ENCODE data around the gene TFDP2. TPM values are rescaled to one million over a fixed set of nuclear protein-coding genes. Genes with fewer than 3 reads are reported as not detected.

TFDP2 gene
- total and polyA plus RNA-seq, 9 of the 15 experiments (the other 6 are each of a cell fraction or from before 2014, with no cell fraction given), result 95.6 to 179 (median 126) TPM

DNA sequence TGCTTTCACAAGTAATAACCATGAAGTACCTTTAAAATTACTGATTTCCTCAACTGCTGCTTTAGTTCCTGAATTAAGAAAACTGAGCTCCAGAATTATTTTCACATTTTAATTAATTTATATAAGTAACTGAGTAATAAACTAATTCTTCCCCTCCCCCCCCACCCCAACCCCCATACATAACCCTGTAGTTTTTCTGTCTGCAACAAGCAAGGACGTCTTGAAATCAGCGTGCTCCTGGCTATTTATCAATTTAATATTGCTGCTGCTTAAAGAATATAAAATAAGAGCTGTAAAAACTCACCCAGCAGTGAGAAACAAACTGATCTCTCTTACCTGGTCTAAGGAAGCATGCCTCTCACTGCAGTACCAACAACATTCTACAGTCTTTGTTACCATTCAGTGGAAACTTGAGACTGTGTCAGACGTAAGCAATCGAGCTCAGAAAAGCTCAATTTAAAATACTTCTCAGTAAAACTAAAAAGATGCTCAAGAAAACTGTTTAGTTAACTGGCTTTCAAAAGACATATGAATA is 121.0 kb downstream of the TFDP2 start (continued):
- TF ChIP-seq, protein P1, sequence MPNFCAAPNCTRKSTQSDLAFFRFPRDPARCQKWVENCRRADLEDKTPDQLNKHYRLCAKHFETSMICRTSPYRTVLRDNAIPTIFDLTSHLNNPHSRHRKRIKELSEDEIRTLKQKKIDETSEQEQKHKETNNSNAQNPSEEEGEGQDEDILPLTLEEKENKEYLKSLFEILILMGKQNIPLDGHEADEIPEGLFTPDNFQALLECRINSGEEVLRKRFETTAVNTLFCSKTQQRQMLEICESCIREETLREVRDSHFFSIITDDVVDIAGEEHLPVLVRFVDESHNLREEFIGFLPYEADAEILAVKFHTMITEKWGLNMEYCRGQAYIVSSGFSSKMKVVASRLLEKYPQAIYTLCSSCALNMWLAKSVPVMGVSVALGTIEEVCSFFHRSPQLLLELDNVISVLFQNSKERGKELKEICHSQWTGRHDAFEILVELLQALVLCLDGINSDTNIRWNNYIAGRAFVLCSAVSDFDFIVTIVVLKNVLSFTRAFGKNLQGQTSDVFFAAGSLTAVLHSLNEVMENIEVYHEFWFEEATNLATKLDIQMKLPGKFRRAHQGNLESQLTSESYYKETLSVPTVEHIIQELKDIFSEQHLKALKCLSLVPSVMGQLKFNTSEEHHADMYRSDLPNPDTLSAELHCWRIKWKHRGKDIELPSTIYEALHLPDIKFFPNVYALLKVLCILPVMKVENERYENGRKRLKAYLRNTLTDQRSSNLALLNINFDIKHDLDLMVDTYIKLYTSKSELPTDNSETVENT (CRISPR knock-in tag; IDR thresholded peaks at IDR 0.05), result no peak
- TF ChIP-seq SRSF3 (IDR thresholded peaks at IDR 0.05; ENCODE audit: insufficient read depth, low read length), result no peak
- TF ChIP-seq RBFOX2 (IDR thresholded peaks at IDR 0.05; ENCODE audit: low read depth, low read length), result peak; percentile 33; the same call in 1 of the 2 replicates
- peak; percentile 36; the same call in 1 of the 2 replicates for TF ChIP-seq EP300 (IDR thresholded peaks at IDR 0.05; ENCODE audit: low read length)
- TF ChIP-seq RAD51 (IDR thresholded peaks at IDR 0.05; ENCODE audit: borderline replicate concordance, low read depth), result no peak
- TF ChIP-seq, protein P2, sequence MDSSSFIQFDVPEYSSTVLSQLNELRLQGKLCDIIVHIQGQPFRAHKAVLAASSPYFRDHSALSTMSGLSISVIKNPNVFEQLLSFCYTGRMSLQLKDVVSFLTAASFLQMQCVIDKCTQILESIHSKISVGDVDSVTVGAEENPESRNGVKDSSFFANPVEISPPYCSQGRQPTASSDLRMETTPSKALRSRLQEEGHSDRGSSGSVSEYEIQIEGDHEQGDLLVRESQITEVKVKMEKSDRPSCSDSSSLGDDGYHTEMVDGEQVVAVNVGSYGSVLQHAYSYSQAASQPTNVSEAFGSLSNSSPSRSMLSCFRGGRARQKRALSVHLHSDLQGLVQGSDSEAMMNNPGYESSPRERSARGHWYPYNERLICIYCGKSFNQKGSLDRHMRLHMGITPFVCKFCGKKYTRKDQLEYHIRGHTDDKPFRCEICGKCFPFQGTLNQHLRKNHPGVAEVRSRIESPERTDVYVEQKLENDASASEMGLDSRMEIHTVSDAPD (CRISPR knock-in tag; IDR thresholded peaks at IDR 0.05), result no peak
- TF ChIP-seq PYGO2 (tag; IDR thresholded peaks at IDR 0.05), result no peak
- no peak for TF ChIP-seq RBBP5 (IDR thresholded peaks at IDR 0.05; ENCODE audit: borderline replicate concordance, insufficient read depth, low read length, poor library complexity, severe bottlenecking)
- TF ChIP-seq HDAC2 (IDR thresholded peaks at IDR 0.05), result peak; percentile 70
- TF ChIP-seq, protein P3, sequence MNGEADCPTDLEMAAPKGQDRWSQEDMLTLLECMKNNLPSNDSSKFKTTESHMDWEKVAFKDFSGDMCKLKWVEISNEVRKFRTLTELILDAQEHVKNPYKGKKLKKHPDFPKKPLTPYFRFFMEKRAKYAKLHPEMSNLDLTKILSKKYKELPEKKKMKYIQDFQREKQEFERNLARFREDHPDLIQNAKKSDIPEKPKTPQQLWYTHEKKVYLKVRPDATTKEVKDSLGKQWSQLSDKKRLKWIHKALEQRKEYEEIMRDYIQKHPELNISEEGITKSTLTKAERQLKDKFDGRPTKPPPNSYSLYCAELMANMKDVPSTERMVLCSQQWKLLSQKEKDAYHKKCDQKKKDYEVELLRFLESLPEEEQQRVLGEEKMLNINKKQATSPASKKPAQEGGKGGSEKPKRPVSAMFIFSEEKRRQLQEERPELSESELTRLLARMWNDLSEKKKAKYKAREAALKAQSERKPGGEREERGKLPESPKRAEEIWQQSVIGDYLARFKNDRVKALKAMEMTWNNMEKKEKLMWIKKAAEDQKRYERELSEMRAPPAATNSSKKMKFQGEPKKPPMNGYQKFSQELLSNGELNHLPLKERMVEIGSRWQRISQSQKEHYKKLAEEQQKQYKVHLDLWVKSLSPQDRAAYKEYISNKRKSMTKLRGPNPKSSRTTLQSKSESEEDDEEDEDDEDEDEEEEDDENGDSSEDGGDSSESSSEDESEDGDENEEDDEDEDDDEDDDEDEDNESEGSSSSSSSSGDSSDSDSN (IDR thresholded peaks at IDR 0.05; ENCODE audit: borderline replicate concordance in 1 of 2, low read depth in 2 of 2, low read length in 2 of 2), result no peak
- no peak for TF ChIP-seq ZBTB1 (CRISPR knock-in tag; IDR thresholded peaks at IDR 0.05; ENCODE audit: borderline replicate concordance, low read depth)
- no peak for TF ChIP-seq SMARCB1 (IDR thresholded peaks at IDR 0.05; ENCODE audit: insufficient read length, low read depth)
- no peak for TF ChIP-seq HMG20A (CRISPR knock-in tag; conservative IDR thresholded peaks at IDR 0.05)
- TF ChIP-seq, protein P4, sequence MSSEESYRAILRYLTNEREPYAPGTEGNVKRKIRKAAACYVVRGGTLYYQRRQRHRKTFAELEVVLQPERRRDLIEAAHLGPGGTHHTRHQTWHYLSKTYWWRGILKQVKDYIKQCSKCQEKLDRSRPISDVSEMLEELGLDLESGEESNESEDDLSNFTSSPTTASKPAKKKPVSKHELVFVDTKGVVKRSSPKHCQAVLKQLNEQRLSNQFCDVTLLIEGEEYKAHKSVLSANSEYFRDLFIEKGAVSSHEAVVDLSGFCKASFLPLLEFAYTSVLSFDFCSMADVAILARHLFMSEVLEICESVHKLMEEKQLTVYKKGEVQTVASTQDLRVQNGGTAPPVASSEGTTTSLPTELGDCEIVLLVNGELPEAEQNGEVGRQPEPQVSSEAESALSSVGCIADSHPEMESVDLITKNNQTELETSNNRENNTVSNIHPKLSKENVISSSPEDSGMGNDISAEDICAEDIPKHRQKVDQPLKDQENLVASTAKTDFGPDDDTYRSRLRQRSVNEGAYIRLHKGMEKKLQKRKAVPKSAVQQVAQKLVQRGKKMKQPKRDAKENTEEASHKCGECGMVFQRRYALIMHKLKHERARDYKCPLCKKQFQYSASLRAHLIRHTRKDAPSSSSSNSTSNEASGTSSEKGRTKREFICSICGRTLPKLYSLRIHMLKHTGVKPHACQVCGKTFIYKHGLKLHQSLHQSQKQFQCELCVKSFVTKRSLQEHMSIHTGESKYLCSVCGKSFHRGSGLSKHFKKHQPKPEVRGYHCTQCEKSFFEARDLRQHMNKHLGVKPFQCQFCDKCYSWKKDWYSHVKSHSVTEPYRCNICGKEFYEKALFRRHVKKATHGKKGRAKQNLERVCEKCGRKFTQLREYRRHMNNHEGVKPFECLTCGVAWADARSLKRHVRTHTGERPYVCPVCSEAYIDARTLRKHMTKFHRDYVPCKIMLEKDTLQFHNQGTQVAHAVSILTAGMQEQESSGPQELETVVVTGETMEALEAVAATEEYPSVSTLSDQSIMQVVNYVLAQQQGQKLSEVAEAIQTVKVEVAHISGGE (CRISPR knock-in tag; IDR thresholded peaks at IDR 0.05), result peak in 1 of 3 experiments; percentile 47; a peak in 2 of 6 replicates
- TF ChIP-seq NFE2 (IDR thresholded peaks at IDR 0.05; ENCODE audit: low read depth), result no peak
- TF ChIP-seq SMAD3 (CRISPR knock-in tag; conservative IDR thresholded peaks at IDR 0.05), result no peak
- TF ChIP-seq NEUROD1 (IDR thresholded peaks at IDR 0.05; ENCODE audit: borderline replicate concordance, low read depth, low read length, partially characterized antibody), result no peak

All from K562 (cell line).